HCT116 (cell line): ENCODE results near the gene MX2. TPM values are rescaled to one million over a fixed set of nuclear protein-coding genes. Genes with fewer than 3 reads are reported as not detected.

Experiments
- ATAC-seq: fragments of 200-7000 bp; cut with Tn5 transposase; 2 replicates; pipeline ENCODE4 v1.9.1; 2020; ENCODE audit warnings: mild to moderate bottlenecking, moderate library complexity
- BruUV-seq: library from RNA; stranded (reverse); fragments of 400-500 nt; replicated peaks from 2 replicates; lab custom pipeline; 2021; lab: Mats Ljungman, UMichigan
- CTCF ChIA-PET: fragments of 300-600 bp; sonication (Branson Sonifier 250); formaldehyde crosslinking; loops from one replicate; lab custom pipeline; 2021; ENCODE audit warnings: antibody characterized with exemption; lab: Charles Lee
- POLR2A ChIA-PET: fragments of 300-600, 350-600 bp; sonication (Branson Sonifier 250); formaldehyde crosslinking; loops from one replicate; lab custom pipeline; 2021; ENCODE audit warnings: antibody characterized with exemption; lab: Charles Lee
- RAD21 ChIA-PET, 2 experiments: fragments of 300-600 bp; sonication (Branson Sonifier 250); formaldehyde crosslinking; loops; one replicate each; lab custom pipeline; 2023; ENCODE audit warnings: low total read pairs in 2 of 2; ENCODE audit not compliant: uncharacterized antibody in 2 of 2, unreplicated experiment in 2 of 2, low non-redundant PET in 1 of 2; lab: Charles Lee
- DNase-seq: peaks from one replicate; pipeline ENCODE4 v3.0.0-alpha.2; 2010; ENCODE audit warnings: low read depth, low spot score
- H2AFZ ChIP-seq: fragments of 200-600 bp; shearing (Covaris generic), sonication (generic); 2 replicates; pipeline ENCODE4 v1.6.1; 2017; ENCODE audit warnings: low read depth, mixed run types, mixed read lengths, antibody characterized with exemption, low read length; ENCODE audit not compliant: poor library complexity, severe bottlenecking
- H3K27ac ChIP-seq: 2 replicates; pipeline ENCODE4 v1.5.1; 2012; ENCODE audit warnings: low read depth, low read length
- H3K27me3 ChIP-seq: fragments of 200-600 bp; sonication (generic); 2 replicates; pipeline ENCODE4 v1.6.1; 2016; ENCODE audit warnings: mixed run types, low read length, mixed read lengths; ENCODE audit not compliant: insufficient read depth
- H3K36me3 ChIP-seq, 2 experiments: fragments of 200-500 bp in 1 of 2; fragments of 200-600 bp in 1 of 2; sonication (Bioruptor generic) in 1 of 2; sonication (generic) in 1 of 2; 2 replicates each; pipeline versions ENCODE4 v1.5.1 to v1.6.1; 2014 to 2016; ENCODE audit warnings: low read length in 2 of 2, inconsistent platforms in 1 of 2, mixed read lengths in 1 of 2, mixed run types in 1 of 2; ENCODE audit not compliant: insufficient read depth in 2 of 2, control insufficient read depth in 1 of 2
- H3K4me1 ChIP-seq, 2 experiments: fragments of 200-600 bp in 1 of 2; sonication (generic) in 1 of 2; 2 replicates each; pipeline versions ENCODE4 v1.5.1 to v1.6.1; 2012 to 2017; ENCODE audit warnings: low read length in 2 of 2, inconsistent platforms in 1 of 2, mild to moderate bottlenecking in 1 of 2, mixed read lengths in 1 of 2, mixed run types in 1 of 2, moderate library complexity in 1 of 2; ENCODE audit not compliant: insufficient read depth in 2 of 2, control insufficient read depth in 1 of 2
- H3K4me2 ChIP-seq: fragments of 200-600 bp; sonication (generic); 2 replicates; pipeline ENCODE4 v1.6.1; 2017; ENCODE audit warnings: mixed run types, low read length, mixed read lengths
- H3K4me3 ChIP-seq, 2 experiments: fragments of 200-600 bp in 1 of 2; sonication (generic) in 1 of 2; replicated peaks in 1 of 2; 2 replicates each; pipeline ENCODE4 v1.5.1; 2011 to 2016; ENCODE audit warnings: low read length in 2 of 2, control low read depth in 1 of 2, low read depth in 1 of 2, mild to moderate bottlenecking in 1 of 2, mixed read lengths in 1 of 2, mixed run types in 1 of 2
- H3K79me2 ChIP-seq: fragments of 200-600 bp; sonication (generic); 2 replicates; pipeline ENCODE4 v1.6.1; 2017; ENCODE audit warnings: mild to moderate bottlenecking, mixed run types, low read length, moderate library complexity, mixed read lengths; ENCODE audit not compliant: insufficient read depth
- H3K9ac ChIP-seq: fragments of 200-600 bp; sonication (generic); 2 replicates; pipeline ENCODE4 v1.6.1; 2016; ENCODE audit warnings: low read length, mixed read lengths
- H3K9me2 ChIP-seq: fragments of 200-600 bp; sonication (generic), shearing (Covaris generic); 2 replicates; pipeline ENCODE4 v1.6.1; 2017; ENCODE audit warnings: mixed run types, mild to moderate bottlenecking, moderate library complexity; ENCODE audit not compliant: insufficient read depth
- H3K9me3 ChIP-seq, 2 experiments: fragments of 200-500 bp in 1 of 2; fragments of 200-600 bp in 1 of 2; sonication (Bioruptor generic) in 1 of 2; sonication (generic) in 1 of 2; 2 replicates each; pipeline ENCODE4 v1.6.1; 2014 to 2017; ENCODE audit warnings: low read length in 2 of 2, mixed read lengths in 2 of 2, inconsistent platforms in 1 of 2, low read depth in 1 of 2, mild to moderate bottlenecking in 1 of 2, mixed run types in 1 of 2, moderate library complexity in 1 of 2; ENCODE audit not compliant: control insufficient read depth in 1 of 2, insufficient read depth in 1 of 2
- H4K20me1 ChIP-seq: fragments of 200-600 bp; sonication (generic), shearing (Covaris generic); 2 replicates; pipeline ENCODE4 v1.6.1; 2017; ENCODE audit warnings: mixed run types, mild to moderate bottlenecking, moderate library complexity; ENCODE audit not compliant: insufficient read depth
- EZH2phosphoT487 ChIP-seq: fragments of 200-600 bp; IDR thresholded peaks from 2 replicates; pipeline ENCODE4 v1.6.1; 2018; ENCODE audit warnings: antibody characterized with exemption, borderline replicate concordance
- FOSL1 ChIP-seq: IDR thresholded peaks from 2 replicates; pipeline ENCODE4 v1.6.1; 2012; ENCODE audit warnings: low read depth
- JUND ChIP-seq: IDR thresholded peaks from 2 replicates; pipeline ENCODE4 v1.6.1; 2012
- POLR2AphosphoS5 ChIP-seq: IDR thresholded peaks from 2 replicates; pipeline ENCODE4 v1.6.1; 2011; ENCODE audit warnings: mild to moderate bottlenecking, low read depth, low read length, moderate library complexity
- intact Hi-C: fragments of 100-400 bp; cut with micrococcal nuclease; formaldehyde crosslinking; loops from 2 replicates; pipeline ENCODE4 v1.10.0; 2022
- total RNA-seq: library from RNA; stranded (reverse); gene quantifications from one replicate; pipeline ENCODE4 v1.2.1, GENCODE V29; 2021; ENCODE audit not compliant: unreplicated experiment
- TF ChIP-seq, protein P1 (sequence below): IDR thresholded peaks from 2 replicates; pipeline ENCODE4 v1.6.1; 2012; ENCODE audit warnings: low read depth
- TF ChIP-seq, protein P2 (sequence below): IDR thresholded peaks from 2 replicates; pipeline ENCODE4 v1.6.1; 2012

MX2 gene
- total RNA-seq, 1 experiment from 2014 or later: 0.22 TPM

- Histone ChIP-seq H3K27me3 (no peaks in the 10 kb centered on the region), H3K79me2 (no peaks in the 10 kb centered on the region)
- POLR2A ChIA-PET: no interaction called here
These were observed 11.9 kb downstream of the MX2 start for GRCh38 chr21:41373763-41374162.

More at GRCh38 chr21:41373763-41374162, 11.9 kb downstream of the MX2 start:
- Histone ChIP-seq H3K27ac (no peak overlapping the region), H2AFZ (no peak overlapping the region), H3K4me1 (no peaks in the 10 kb centered on the region), H3K9ac (no peak overlapping the region), H4K20me1 (no peaks in the 10 kb centered on the region), H3K36me3 (no peaks in the 10 kb centered on the region), H3K9me2 (no peaks in the 10 kb centered on the region), H3K9me3 (no peaks in the 10 kb centered on the region), H3K4me3 (no peak overlapping the region), H3K4me2 (no peak overlapping the region)
- no TSS peak for BruUV-seq
- CTCF ChIA-PET: no interaction called here
- DNase-seq (no peak), ATAC-seq (no peak)
- RAD21 ChIA-PET: interaction anchor here in 1 of 2 experiments (0.7 kb wide), 1 partner anchor 90 kb away, joined by 3 read pairs; no protein-coding TSS in a partner anchor
- TF ChIP-seq EZH2phosphoT487 (no peak), POLR2AphosphoS5 (no peak), FOSL1 (no peak), JUND (no peak)
- TF ChIP-seq, protein P1, sequence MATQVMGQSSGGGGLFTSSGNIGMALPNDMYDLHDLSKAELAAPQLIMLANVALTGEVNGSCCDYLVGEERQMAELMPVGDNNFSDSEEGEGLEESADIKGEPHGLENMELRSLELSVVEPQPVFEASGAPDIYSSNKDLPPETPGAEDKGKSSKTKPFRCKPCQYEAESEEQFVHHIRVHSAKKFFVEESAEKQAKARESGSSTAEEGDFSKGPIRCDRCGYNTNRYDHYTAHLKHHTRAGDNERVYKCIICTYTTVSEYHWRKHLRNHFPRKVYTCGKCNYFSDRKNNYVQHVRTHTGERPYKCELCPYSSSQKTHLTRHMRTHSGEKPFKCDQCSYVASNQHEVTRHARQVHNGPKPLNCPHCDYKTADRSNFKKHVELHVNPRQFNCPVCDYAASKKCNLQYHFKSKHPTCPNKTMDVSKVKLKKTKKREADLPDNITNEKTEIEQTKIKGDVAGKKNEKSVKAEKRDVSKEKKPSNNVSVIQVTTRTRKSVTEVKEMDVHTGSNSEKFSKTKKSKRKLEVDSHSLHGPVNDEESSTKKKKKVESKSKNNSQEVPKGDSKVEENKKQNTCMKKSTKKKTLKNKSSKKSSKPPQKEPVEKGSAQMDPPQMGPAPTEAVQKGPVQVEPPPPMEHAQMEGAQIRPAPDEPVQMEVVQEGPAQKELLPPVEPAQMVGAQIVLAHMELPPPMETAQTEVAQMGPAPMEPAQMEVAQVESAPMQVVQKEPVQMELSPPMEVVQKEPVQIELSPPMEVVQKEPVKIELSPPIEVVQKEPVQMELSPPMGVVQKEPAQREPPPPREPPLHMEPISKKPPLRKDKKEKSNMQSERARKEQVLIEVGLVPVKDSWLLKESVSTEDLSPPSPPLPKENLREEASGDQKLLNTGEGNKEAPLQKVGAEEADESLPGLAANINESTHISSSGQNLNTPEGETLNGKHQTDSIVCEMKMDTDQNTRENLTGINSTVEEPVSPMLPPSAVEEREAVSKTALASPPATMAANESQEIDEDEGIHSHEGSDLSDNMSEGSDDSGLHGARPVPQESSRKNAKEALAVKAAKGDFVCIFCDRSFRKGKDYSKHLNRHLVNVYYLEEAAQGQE: no peak
- TF ChIP-seq, protein P2, sequence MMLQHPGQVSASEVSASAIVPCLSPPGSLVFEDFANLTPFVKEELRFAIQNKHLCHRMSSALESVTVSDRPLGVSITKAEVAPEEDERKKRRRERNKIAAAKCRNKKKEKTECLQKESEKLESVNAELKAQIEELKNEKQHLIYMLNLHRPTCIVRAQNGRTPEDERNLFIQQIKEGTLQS: no peak
- intact Hi-C loops: no loop called here
